ENCODE data around the gene MTRF1L. TPM values are rescaled to one million over a fixed set of nuclear protein-coding genes. Genes with fewer than 3 reads are reported as not detected.
"Not testable (repeated sequence)": the region's sequence is repeated elsewhere in the genome, so short reads cannot be mapped to it uniquely, and the experiment has no call there.

The MTRF1L gene
- polyA plus RNA-seq, 3 donors = 8.2 to 12.8 (median 10.8) TPM

DNA sequence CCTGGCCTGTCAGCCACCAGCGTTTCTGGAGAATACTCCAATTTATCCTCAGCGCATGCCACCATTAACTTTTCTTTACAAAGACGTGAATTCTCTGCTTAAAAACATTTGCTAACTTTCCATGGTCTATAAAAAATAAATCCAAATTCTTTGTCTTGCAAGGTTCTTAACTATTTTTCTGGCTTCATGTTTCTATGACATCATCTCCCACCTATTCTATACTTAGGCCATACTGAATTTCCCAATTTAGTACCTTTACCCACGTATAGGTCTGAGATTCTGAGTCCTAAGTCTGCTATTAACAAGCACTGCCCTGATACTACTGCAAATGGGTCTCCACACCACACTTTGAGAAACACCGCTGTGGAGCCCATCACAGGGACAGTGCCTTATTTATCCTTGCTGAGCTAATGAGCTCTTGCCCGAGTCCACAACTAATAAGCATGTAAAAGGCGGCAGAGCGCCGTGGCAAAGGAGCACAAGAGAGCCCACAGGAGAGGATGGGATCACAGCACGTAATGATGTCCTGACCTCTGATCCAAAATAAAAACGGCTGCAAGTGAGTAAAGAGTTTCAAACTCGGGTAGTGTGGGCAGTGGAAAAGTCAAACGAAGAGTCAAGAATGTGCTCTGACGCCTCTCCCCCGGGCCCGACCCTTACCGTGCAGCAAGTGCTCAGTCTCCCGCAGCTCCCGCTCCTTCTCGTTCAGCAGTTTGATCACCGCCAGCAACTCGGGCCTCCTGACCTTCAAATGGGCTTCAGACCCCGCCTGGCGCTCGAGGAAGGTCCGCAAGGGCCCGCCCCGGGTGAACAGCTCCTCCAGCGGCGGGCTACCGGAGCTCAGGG is 519 bp downstream of the MTRF1L start:
- Mint-ChIP-seq H3K9me3 (peaks cover 0 to 4% (median 0%) of the 10 kb centered on the region in 7 donors), H3K27me3 (ENCODE audit: low read depth in 3 of 3) (no peaks in the 10 kb centered on the region), H3K36me3 (peaks cover 16 to 20% of the 10 kb centered on the region in 2 donors), H3K4me1 (peaks cover 37% of the 10 kb centered on the region), H3K4me3 (peak overlapping the region; percentile 99), H3K27ac (peak overlapping the region; percentile 86 to 97 (median 91))
- Histone ChIP-seq H2AFZ (ENCODE audit: insufficient read depth, low read depth, low read length, poor library complexity, severe bottlenecking) (peak overlapping the region; percentile 94), H3K4me2 (replicated peaks; ENCODE audit: extremely low read depth, low read length, poor library complexity, severe bottlenecking) (peak overlapping the region; percentile 94), H3K27me3 (ENCODE audit: control insufficient read depth in 2 of 2, insufficient read depth in 2 of 2, low read length in 2 of 2) (no peaks in the 10 kb centered on the region), H3K4me1 (ENCODE audit: control insufficient read depth in 1 of 2, insufficient read depth in 2 of 2, low read length in 2 of 2) (peaks cover 21 to 32% of the 10 kb centered on the region in 2 donors), H3K9me3 (replicated peaks in 1 of 2; ENCODE audit: control insufficient read depth in 1 of 2, insufficient read depth in 1 of 2, low read length in 2 of 2) (no peaks in the 10 kb centered on the region), H3K36me3 (replicated peaks in 1 of 2; ENCODE audit: control insufficient read depth in 1 of 2, insufficient read depth in 2 of 2, low read length in 2 of 2) (peaks cover 9 to 22% of the 10 kb centered on the region in 2 donors), H4K20me1 (ENCODE audit: insufficient read depth, low read length) (peaks cover 35% of the 10 kb centered on the region), H3K27ac (ENCODE audit: low read depth in 1 of 2, low read length in 2 of 2) (peak overlapping the region; percentile 71 to 84), H3K9ac (ENCODE audit: insufficient read depth, low read length, poor library complexity, severe bottlenecking) (peak overlapping the region; percentile 84), H3K79me2 (ENCODE audit: insufficient read depth, low read length) (peaks cover 68% of the 10 kb centered on the region), H3K4me3 (replicated peaks in 1 of 3; ENCODE audit: low read depth in 2 of 3, low read length in 3 of 3) (peak overlapping the region; percentile 88 to 94 (median 94))
- WGBS (ENCODE audit: insufficient coverage) = 5% methylated on average over 23 of the region's 31 CpGs
- peak in 1 of 3 donors; percentile 10 for DNase-seq
- intact Hi-C loops (cut with micrococcal nuclease) = no loop called here
- TF ChIP-seq, protein P1, sequence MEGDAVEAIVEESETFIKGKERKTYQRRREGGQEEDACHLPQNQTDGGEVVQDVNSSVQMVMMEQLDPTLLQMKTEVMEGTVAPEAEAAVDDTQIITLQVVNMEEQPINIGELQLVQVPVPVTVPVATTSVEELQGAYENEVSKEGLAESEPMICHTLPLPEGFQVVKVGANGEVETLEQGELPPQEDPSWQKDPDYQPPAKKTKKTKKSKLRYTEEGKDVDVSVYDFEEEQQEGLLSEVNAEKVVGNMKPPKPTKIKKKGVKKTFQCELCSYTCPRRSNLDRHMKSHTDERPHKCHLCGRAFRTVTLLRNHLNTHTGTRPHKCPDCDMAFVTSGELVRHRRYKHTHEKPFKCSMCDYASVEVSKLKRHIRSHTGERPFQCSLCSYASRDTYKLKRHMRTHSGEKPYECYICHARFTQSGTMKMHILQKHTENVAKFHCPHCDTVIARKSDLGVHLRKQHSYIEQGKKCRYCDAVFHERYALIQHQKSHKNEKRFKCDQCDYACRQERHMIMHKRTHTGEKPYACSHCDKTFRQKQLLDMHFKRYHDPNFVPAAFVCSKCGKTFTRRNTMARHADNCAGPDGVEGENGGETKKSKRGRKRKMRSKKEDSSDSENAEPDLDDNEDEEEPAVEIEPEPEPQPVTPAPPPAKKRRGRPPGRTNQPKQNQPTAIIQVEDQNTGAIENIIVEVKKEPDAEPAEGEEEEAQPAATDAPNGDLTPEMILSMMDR (IDR thresholded peaks at IDR 0.05) = no peak

DNA sequence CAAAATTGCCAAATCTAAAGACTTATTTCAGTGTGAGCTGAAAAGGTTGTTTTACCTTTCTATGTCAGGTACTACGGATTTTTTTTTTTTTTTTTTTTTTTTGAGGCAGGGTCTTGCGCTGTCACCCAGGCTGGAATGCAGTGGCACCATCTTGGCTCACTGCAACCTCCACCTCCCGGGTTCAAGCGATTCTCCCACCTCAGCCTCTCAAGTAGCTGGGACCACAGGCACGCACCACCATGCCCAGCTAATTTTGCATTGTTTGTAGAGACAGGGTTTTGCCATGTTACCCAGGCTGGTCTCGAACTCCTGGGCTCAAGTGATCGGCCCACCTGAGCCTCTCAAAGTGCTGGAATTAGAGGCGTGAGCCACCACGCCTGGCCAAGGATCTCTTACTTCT is 1.7 kb downstream of the MTRF1L start:
- WGBS (ENCODE audit: insufficient coverage) = 100% methylated on average over 5 of the region's 9 CpGs

More for the DNA sequence above, 1.7 kb downstream of the MTRF1L start:
- H3K9me3 Mint-ChIP-seq; DNase-seq; H3K27me3 Mint-ChIP-seq (ENCODE audit: low read depth in 3 of 3); H3K27ac ChIP-seq (ENCODE audit: low read depth in 1 of 2, low read length in 2 of 2); H3K9me3 ChIP-seq (replicated peaks in 1 of 2; ENCODE audit: control insufficient read depth in 1 of 2, insufficient read depth in 1 of 2, low read length in 2 of 2); H2AFZ ChIP-seq (ENCODE audit: insufficient read depth, low read depth, low read length, poor library complexity, severe bottlenecking); H3K27me3 ChIP-seq (ENCODE audit: control insufficient read depth in 2 of 2, insufficient read depth in 2 of 2, low read length in 2 of 2); H3K27ac Mint-ChIP-seq; H3K9ac ChIP-seq (ENCODE audit: insufficient read depth, low read length, poor library complexity, severe bottlenecking); H3K4me3 Mint-ChIP-seq; intact Hi-C loops (cut with micrococcal nuclease): not testable (repeated sequence)
- Histone ChIP-seq H3K36me3 (replicated peaks in 1 of 2; ENCODE audit: control insufficient read depth in 1 of 2, insufficient read depth in 2 of 2, low read length in 2 of 2) (peaks cover 21 to 34% of the 10 kb centered on the region in 2 donors), H3K4me3 (replicated peaks in 1 of 3; ENCODE audit: low read depth in 2 of 3, low read length in 3 of 3) (peak overlapping the region in 1 of 3 experiments; percentile 94), H4K20me1 (ENCODE audit: insufficient read depth, low read length) (peaks cover 47% of the 10 kb centered on the region), H3K4me1 (ENCODE audit: control insufficient read depth in 1 of 2, insufficient read depth in 2 of 2, low read length in 2 of 2) (peaks cover 21 to 32% of the 10 kb centered on the region in 2 donors), H3K79me2 (ENCODE audit: insufficient read depth, low read length) (peaks cover 80% of the 10 kb centered on the region), H3K4me2 (replicated peaks; ENCODE audit: extremely low read depth, low read length, poor library complexity, severe bottlenecking) (peak overlapping the region; percentile 18)
- H3K4me1 Mint-ChIP-seq = peaks cover 37% of the 10 kb centered on the region
- peaks cover 23 to 25% of the 10 kb centered on the region in 2 donors for H3K36me3 Mint-ChIP-seq
